IMR-90 (cell line): ENCODE results near the gene ONECUT2. TPM values are rescaled to one million over a fixed set of nuclear protein-coding genes. Genes with fewer than 3 reads are reported as not detected.

ENCODE experiments used
- ATAC-seq: fragments of 200-7000 bp; cut with Tn5 transposase; 2 replicates; pipeline ENCODE4 v1.9.1; 2020; ENCODE audit warnings: low read depth, mild to moderate bottlenecking, moderate library complexity
- BruUV-seq: library from RNA; stranded (reverse); fragments of 400-500 nt; replicated peaks from 2 replicates; lab custom pipeline; 2021; lab: Mats Ljungman, UMichigan
- CTCF ChIA-PET: fragments of 300-600 bp; formaldehyde crosslinking; extraction: SDS; loops from one replicate; lab custom pipeline; 2021; ENCODE audit warnings: antibody characterized with exemption; lab: Yijun Ruan, JAX
- POLR2A ChIA-PET: fragments of 300-600 bp; sonication (Branson Sonifier 250); formaldehyde crosslinking; loops from one replicate; lab custom pipeline; 2022; ENCODE audit warnings: antibody characterized with exemption; ENCODE audit not compliant: unreplicated experiment; lab: Charles Lee
- DNase-seq: peaks from one replicate; pipeline ENCODE4 v3.0.0; 2013
- H2AFZ ChIP-seq: replicated peaks from 2 replicates; pipeline ENCODE3; 2013; ENCODE audit warnings: low read length, mild to moderate bottlenecking; ENCODE audit not compliant: poor library complexity
- H2AK5ac ChIP-seq: 2 replicates; pipeline ENCODE4 v1.6.1; 2013; ENCODE audit warnings: low read depth, low read length, inconsistent platforms
- H2AK9ac ChIP-seq: replicated peaks from 2 replicates; pipeline ENCODE3; 2013; ENCODE audit warnings: mild to moderate bottlenecking, low read depth, low read length, moderate library complexity; ENCODE audit not compliant: poor library complexity
- H2BK120ac ChIP-seq: 2 replicates; pipeline ENCODE4 v1.6.1; 2013; ENCODE audit warnings: low read depth, low read length, inconsistent platforms
- H2BK15ac ChIP-seq: 3 replicates; pipeline ENCODE4 v1.6.1; 2013; ENCODE audit warnings: low read depth, low read length, inconsistent platforms
- H2BK20ac ChIP-seq: 2 replicates; pipeline ENCODE4 v1.6.1; 2013; ENCODE audit warnings: low read depth, mild to moderate bottlenecking, inconsistent platforms, low read length, moderate library complexity
- H2BK5ac ChIP-seq: 2 replicates; pipeline ENCODE4 v1.6.1; 2013; ENCODE audit warnings: mild to moderate bottlenecking, low read depth, low read length, inconsistent platforms; ENCODE audit not compliant: poor library complexity, severe bottlenecking
- H3K14ac ChIP-seq: replicated peaks from 2 replicates; pipeline ENCODE4 v1.6.1; 2013; ENCODE audit warnings: low read depth, low read length, inconsistent platforms
- H3K18ac ChIP-seq: 2 replicates; pipeline ENCODE4 v1.6.1; 2013; ENCODE audit warnings: low read depth, low read length, control low read depth
- H3K23ac ChIP-seq: 2 replicates; pipeline ENCODE4 v1.6.1; 2013; ENCODE audit warnings: low read depth, low read length, inconsistent platforms
- H3K27ac ChIP-seq: 2 replicates; pipeline ENCODE4 v1.5.1; 2013; ENCODE audit warnings: mild to moderate bottlenecking, control low read depth, low read length; ENCODE audit not compliant: insufficient read depth
- H3K27me3 ChIP-seq: 2 replicates; pipeline ENCODE4 v1.6.1; 2013; ENCODE audit warnings: low read length; ENCODE audit not compliant: control insufficient read depth, insufficient read depth
- H3K36me3 ChIP-seq: 2 replicates; pipeline ENCODE4 v1.6.1; 2013; ENCODE audit warnings: low read length, mixed read lengths; ENCODE audit not compliant: control insufficient read depth, insufficient read depth
- H3K4ac ChIP-seq: 2 replicates; pipeline ENCODE4 v1.6.1; 2013; ENCODE audit warnings: low read depth, low read length, inconsistent platforms
- H3K4me1 ChIP-seq: 2 replicates; pipeline ENCODE4 v1.6.1; 2013; ENCODE audit warnings: low read length, mixed read lengths; ENCODE audit not compliant: control insufficient read depth, insufficient read depth
- H3K4me2 ChIP-seq: 2 replicates; pipeline ENCODE4 v1.6.1; 2013; ENCODE audit warnings: low read depth, mild to moderate bottlenecking, control low read depth, low read length, moderate library complexity
- H3K4me3 ChIP-seq: 2 replicates; pipeline ENCODE4 v1.5.1; 2013; ENCODE audit warnings: low read depth, mild to moderate bottlenecking, control low read depth, low read length, moderate library complexity; ENCODE audit not compliant: insufficient read depth
- H3K56ac ChIP-seq: 2 replicates; pipeline ENCODE4 v1.6.1; 2013; ENCODE audit warnings: low read length, inconsistent platforms; ENCODE audit not compliant: insufficient read depth; ENCODE audit errors: extremely low read depth
- H3K79me1 ChIP-seq, 2 experiments: 2 replicates each; pipeline ENCODE4 v1.6.1; 2013; ENCODE audit warnings: low read length in 2 of 2, inconsistent platforms in 1 of 2, low read depth in 1 of 2
- H3K9ac ChIP-seq: 2 replicates; pipeline ENCODE4 v1.6.1; 2013; ENCODE audit warnings: low read depth, low read length, control low read depth
- H3K9me1 ChIP-seq: 2 replicates; pipeline ENCODE4 v1.6.1; 2013; ENCODE audit warnings: low read length, inconsistent platforms; ENCODE audit not compliant: insufficient read depth
- H3K9me3 ChIP-seq: 2 replicates; pipeline ENCODE4 v1.6.1; 2013; ENCODE audit warnings: low read length; ENCODE audit not compliant: control insufficient read depth, insufficient read depth
- H4K20me1 ChIP-seq: 2 replicates; pipeline ENCODE4 v1.6.1; 2013; ENCODE audit warnings: low read length, inconsistent platforms; ENCODE audit not compliant: insufficient read depth
- H4K5ac ChIP-seq: 2 replicates; pipeline ENCODE4 v1.6.1; 2013; ENCODE audit warnings: mild to moderate bottlenecking, low read depth, low read length, control low read depth
- H4K8ac ChIP-seq, 2 experiments: 2 replicates each; pipeline ENCODE4 v1.6.1; 2013; ENCODE audit warnings: low read depth in 2 of 2, low read length in 2 of 2, control low read depth in 1 of 2, inconsistent platforms in 1 of 2
- H4K91ac ChIP-seq: 2 replicates; pipeline ENCODE4 v1.6.1; 2013; ENCODE audit warnings: low read depth, low read length, inconsistent platforms; ENCODE audit not compliant: insufficient read depth
- BHLHE40 ChIP-seq: fragments of 150-350 bp; IDR thresholded peaks from 2 replicates; pipeline ENCODE4 v1.6.1; 2016; ENCODE audit warnings: mild to moderate bottlenecking, low read depth, low read length
- CEBPB ChIP-seq: IDR thresholded peaks from 2 replicates; pipeline ENCODE4 v1.6.1; 2012; ENCODE audit warnings: low read depth, low read length, improper control_type of control experiment
- CHD1 ChIP-seq: IDR thresholded peaks from 2 replicates; pipeline ENCODE4 v1.6.1; 2012; ENCODE audit warnings: low read depth, low read length, improper control_type of control experiment
- ELK1 ChIP-seq: fragments of 150-350 bp; IDR thresholded peaks from 2 replicates; pipeline ENCODE4 v1.6.1; 2016; ENCODE audit warnings: low read depth, mild to moderate bottlenecking, low read length, moderate library complexity, borderline replicate concordance
- FOS ChIP-seq: fragments of 150-350 bp; IDR thresholded peaks from 2 replicates; pipeline ENCODE4 v1.6.1; 2016; ENCODE audit warnings: low read depth, low read length
- MAFK ChIP-seq: IDR thresholded peaks from 2 replicates; pipeline ENCODE4 v1.6.1; 2012; ENCODE audit warnings: low read depth, low read length, improper control_type of control experiment
- MAZ ChIP-seq: IDR thresholded peaks from 2 replicates; pipeline ENCODE4 v1.6.1; 2012; ENCODE audit warnings: low read depth, mild to moderate bottlenecking, low read length, improper control_type of control experiment, moderate library complexity, borderline replicate concordance
- MXI1 ChIP-seq: IDR thresholded peaks from 2 replicates; pipeline ENCODE4 v1.6.1; 2012; ENCODE audit warnings: low read depth, mild to moderate bottlenecking, low read length, moderate library complexity, borderline replicate concordance
- NFE2L2 ChIP-seq: fragments of 150-350 bp; IDR thresholded peaks from 2 replicates; pipeline ENCODE4 v1.6.1; 2016; ENCODE audit warnings: low read depth, mild to moderate bottlenecking, low read length
- POLR2A ChIP-seq: IDR thresholded peaks from 2 replicates; pipeline ENCODE4 v1.6.1; 2012; ENCODE audit warnings: mild to moderate bottlenecking, low read depth, low read length
- RAD21 ChIP-seq: IDR thresholded peaks from 2 replicates; pipeline ENCODE4 v1.6.1; 2012; ENCODE audit warnings: low read length, improper control_type of control experiment
- RCOR1 ChIP-seq: IDR thresholded peaks from 2 replicates; pipeline ENCODE4 v1.6.1; 2012; ENCODE audit warnings: mild to moderate bottlenecking, low read length, improper control_type of control experiment; ENCODE audit not compliant: insufficient replicate concordance
- RFX5 ChIP-seq: IDR thresholded peaks from 2 replicates; pipeline ENCODE4 v1.8.0; 2012; ENCODE audit warnings: low read depth, mild to moderate bottlenecking, low read length, moderate library complexity
- SMC3 ChIP-seq: fragments of 150-350 bp; IDR thresholded peaks from 2 replicates; pipeline ENCODE4 v1.6.1; 2016; ENCODE audit warnings: low read depth, mild to moderate bottlenecking, antibody characterized with exemption, low read length, moderate library complexity
- WGBS, 2 experiments: methylation state at CpG; one replicate each; pipeline versions ENCODE4 v1.1.5 to v1.1.7; 2013; ENCODE audit warnings: missing lambda C conversion rate in 2 of 2; ENCODE audit not compliant: insufficient read length in 1 of 2; ENCODE audit errors: extremely low coverage in 2 of 2; 5-methylcytosine and 5-hydroxymethylcytosine counted together
- dilution Hi-C: fragments of 300-500 bp; cut with HindIII; formaldehyde crosslinking; loops from one replicate; pipeline ENCODE4 v1.14.3; 2018; ENCODE audit warnings: low sequenced_read_pairs; ENCODE audit not compliant: unreplicated experiment
- in situ Hi-C: fragments of 300-500 bp; cut with MboI; formaldehyde crosslinking; loops from 3 replicates; pipeline ENCODE4 v1.14.3; 2019; ENCODE audit warnings: low sequenced_read_pairs, inconsistent platforms, mixed read lengths
- intact Hi-C: fragments of 100-400 bp; cut with micrococcal nuclease; formaldehyde crosslinking; loops from 2 replicates; pipeline ENCODE4 v1.10.0; 2022
- polyA plus RNA-seq, 3 experiments: library from polyadenylated mRNA; depleted of rRNA; stranded (reverse); fragments of >200 nt; gene quantifications; 2 replicates each; pipeline ENCODE4 v1.2.3, GENCODE V29; 2012; ENCODE audit warnings: low replicate concordance in 1 of 3
- total RNA-seq: library from RNA; depleted of rRNA; stranded (reverse); fragments of >200 nt; gene quantifications from 2 replicates; pipeline ENCODE4 v1.2.3, GENCODE V29; 2012
- TF ChIP-seq, protein P1 (sequence below): conservative IDR thresholded peaks from 2 replicates; pipeline ENCODE4 v1.5.1; 2012; ENCODE audit warnings: mild to moderate bottlenecking, low read depth, low read length, improper control_type of control experiment
- TF ChIP-seq, protein P2 (sequence below): fragments of 150-350 bp; IDR thresholded peaks from 2 replicates; pipeline ENCODE4 v1.6.1; 2017; ENCODE audit warnings: mild to moderate bottlenecking, antibody characterized with exemption, low read length, low read depth

ONECUT2 gene
- total and polyA plus RNA-seq, 2 of the 4 experiments (the other 2 are of a cell fraction) = under 0.01 to 0.02 TPM

- no peaks in the 10 kb centered on the region for H3K4me1 ChIP-seq
- TF ChIP-seq POLR2A = no peak
- TF ChIP-seq FOS = no peak
- no peak for TF ChIP-seq CHD1
- no peak for TF ChIP-seq MAFK
- no peak for TF ChIP-seq MXI1
- no peak for TF ChIP-seq NFE2L2
- TF ChIP-seq RFX5 = no peak
- TF ChIP-seq MAZ = no peak
- TF ChIP-seq, protein P1, sequence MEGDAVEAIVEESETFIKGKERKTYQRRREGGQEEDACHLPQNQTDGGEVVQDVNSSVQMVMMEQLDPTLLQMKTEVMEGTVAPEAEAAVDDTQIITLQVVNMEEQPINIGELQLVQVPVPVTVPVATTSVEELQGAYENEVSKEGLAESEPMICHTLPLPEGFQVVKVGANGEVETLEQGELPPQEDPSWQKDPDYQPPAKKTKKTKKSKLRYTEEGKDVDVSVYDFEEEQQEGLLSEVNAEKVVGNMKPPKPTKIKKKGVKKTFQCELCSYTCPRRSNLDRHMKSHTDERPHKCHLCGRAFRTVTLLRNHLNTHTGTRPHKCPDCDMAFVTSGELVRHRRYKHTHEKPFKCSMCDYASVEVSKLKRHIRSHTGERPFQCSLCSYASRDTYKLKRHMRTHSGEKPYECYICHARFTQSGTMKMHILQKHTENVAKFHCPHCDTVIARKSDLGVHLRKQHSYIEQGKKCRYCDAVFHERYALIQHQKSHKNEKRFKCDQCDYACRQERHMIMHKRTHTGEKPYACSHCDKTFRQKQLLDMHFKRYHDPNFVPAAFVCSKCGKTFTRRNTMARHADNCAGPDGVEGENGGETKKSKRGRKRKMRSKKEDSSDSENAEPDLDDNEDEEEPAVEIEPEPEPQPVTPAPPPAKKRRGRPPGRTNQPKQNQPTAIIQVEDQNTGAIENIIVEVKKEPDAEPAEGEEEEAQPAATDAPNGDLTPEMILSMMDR = no peak
- no peak for TF ChIP-seq RCOR1
- TF ChIP-seq ELK1 = no peak
- TF ChIP-seq SMC3 = no peak
- TF ChIP-seq, protein P2, sequence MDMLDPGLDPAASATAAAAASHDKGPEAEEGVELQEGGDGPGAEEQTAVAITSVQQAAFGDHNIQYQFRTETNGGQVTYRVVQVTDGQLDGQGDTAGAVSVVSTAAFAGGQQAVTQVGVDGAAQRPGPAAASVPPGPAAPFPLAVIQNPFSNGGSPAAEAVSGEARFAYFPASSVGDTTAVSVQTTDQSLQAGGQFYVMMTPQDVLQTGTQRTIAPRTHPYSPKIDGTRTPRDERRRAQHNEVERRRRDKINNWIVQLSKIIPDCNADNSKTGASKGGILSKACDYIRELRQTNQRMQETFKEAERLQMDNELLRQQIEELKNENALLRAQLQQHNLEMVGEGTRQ = no peak
- no peak for TF ChIP-seq BHLHE40
- no peak for TF ChIP-seq RAD21
- TF ChIP-seq CEBPB = no peak
- no peak overlapping the region for H2AK9ac ChIP-seq
- no peak overlapping the region for H3K4ac ChIP-seq
- H2BK20ac ChIP-seq = no peak overlapping the region
- H3K79me1 ChIP-seq = no peaks in the 10 kb centered on the region
- H3K9me3 ChIP-seq = peaks cover 14% of the 10 kb centered on the region
- no TSS peak for BruUV-seq
- no peaks in the 10 kb centered on the region for H3K9me1 ChIP-seq
- H2AFZ ChIP-seq = peak overlapping the region; percentile 56
- no peaks in the 10 kb centered on the region for H3K36me3 ChIP-seq
- H2BK15ac ChIP-seq = no peak overlapping the region
- no peak overlapping the region for H2AK5ac ChIP-seq
- H3K9ac ChIP-seq = no peak overlapping the region
- ATAC-seq (no peak), DNase-seq (no peak)
- ChIA-PET POLR2A (no interaction called here), CTCF (no interaction called here)
- H3K27ac ChIP-seq = no peak overlapping the region
- H3K4me2 ChIP-seq = no peak overlapping the region
- H3K18ac ChIP-seq = no peak overlapping the region
- no peak overlapping the region for H3K14ac ChIP-seq
- H4K8ac ChIP-seq = no peak overlapping the region
- WGBS, 2 experiments = 11% methylated on average over 30 of the region's 80 CpGs; no CpG with 5 or more reads in 1 of the 2 experiments
- no peak overlapping the region for H2BK5ac ChIP-seq
- H2BK120ac ChIP-seq = no peak overlapping the region
- H4K20me1 ChIP-seq = no peaks in the 10 kb centered on the region
- dilution Hi-C loops = no loop called here
- no peak overlapping the region for H3K23ac ChIP-seq
- intact Hi-C loops = no loop called here
- no peak overlapping the region for H3K4me3 ChIP-seq
- H4K91ac ChIP-seq = no peak overlapping the region
- in situ Hi-C loops = no loop called here
- H4K5ac ChIP-seq = no peak overlapping the region
- H3K56ac ChIP-seq = no peak overlapping the region
- H3K27me3 ChIP-seq = peaks cover 56% of the 10 kb centered on the region
Measured at GRCh38 chr18:57427429-57428201, 7.6 kb upstream of the ONECUT2 start.
